GM19372 (cell line): ENCODE results near the gene MFRP.

Source experiments
- ATAC-seq: cut with Tn5 transposase; IDR thresholded peaks from one replicate; pipeline ENCODE4 v1.9.1; 2021; ENCODE audit warnings: mild to moderate bottlenecking, low read depth, moderate library complexity; ENCODE audit not compliant: unreplicated experiment

MFRP gene

GRCh38 chr11:119359365-119360214, 13.1 kb upstream of the MFRP start:
- no peak for ATAC-seq

- no peak for ATAC-seq
These were observed 10.6 kb upstream of the MFRP start for GRCh38 chr11:119357074-119357473.

GRCh38 chr11:119356349-119357031, 10.0 kb upstream of the MFRP start:
- ATAC-seq: no peak

- ATAC-seq: no peak
These were observed 8.8 kb upstream of the MFRP start for GRCh38 chr11:119355091-119355843.

- ATAC-seq: no peak
These were observed 6.4 kb upstream of the MFRP start for GRCh38 chr11:119352857-119353260.

GRCh38 chr11:119351232-119351631, 4.7 kb upstream of the MFRP start:
- ATAC-seq: no peak

DNA sequence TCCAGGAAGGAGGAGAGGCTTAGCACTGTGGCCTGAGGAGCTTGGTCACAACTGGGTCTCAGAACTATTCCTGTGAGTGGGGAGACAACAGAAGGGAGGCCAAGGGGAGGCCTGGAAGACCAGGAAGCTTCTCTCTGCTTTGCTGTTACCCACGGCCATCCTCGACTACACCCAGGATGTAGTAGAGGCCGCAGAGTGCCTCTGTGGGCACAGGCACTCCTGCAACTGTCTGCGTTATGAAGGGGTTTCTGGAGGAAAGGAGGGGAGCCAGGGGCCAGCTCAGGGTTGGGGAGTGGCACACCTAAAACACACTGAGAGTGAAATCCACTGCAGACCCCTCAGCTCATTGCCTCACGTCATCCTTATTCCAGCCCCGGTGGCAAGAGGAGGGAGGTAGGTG, 3.8 kb upstream of the MFRP start:
- ATAC-seq: no peak

DNA sequence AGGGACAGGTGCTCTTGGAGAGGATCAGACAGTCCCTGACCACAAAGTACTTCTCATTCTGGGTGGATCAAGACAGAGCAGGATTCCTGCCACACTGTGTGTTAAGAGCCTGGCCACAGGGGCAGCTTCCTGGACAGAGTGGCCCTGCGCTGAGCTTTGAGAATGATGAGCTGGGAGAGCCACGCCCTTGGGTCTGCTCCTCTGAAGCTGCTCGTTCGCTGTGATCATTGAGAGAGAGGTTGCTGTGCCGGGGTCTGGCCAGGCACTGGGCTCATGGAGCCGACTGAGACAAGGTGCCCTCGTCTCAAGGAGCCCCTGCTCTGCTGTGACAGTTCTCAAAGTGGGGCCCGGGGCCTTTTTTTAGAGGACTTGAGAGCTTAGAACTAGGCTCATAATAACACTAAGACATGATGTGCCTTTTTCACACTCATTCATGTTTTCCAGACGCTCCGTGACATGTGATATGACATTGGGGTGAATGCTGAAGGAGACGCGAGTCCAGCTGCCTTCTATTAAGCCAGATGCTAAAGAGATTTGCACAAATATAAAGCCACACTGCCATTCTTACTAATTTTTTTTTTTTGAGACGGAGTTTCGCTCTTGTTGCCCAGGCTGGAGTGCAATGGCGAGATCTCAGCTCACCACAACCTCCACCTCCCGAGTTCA, 1.6 kb upstream of the MFRP start:
- no peak for ATAC-seq

DNA sequence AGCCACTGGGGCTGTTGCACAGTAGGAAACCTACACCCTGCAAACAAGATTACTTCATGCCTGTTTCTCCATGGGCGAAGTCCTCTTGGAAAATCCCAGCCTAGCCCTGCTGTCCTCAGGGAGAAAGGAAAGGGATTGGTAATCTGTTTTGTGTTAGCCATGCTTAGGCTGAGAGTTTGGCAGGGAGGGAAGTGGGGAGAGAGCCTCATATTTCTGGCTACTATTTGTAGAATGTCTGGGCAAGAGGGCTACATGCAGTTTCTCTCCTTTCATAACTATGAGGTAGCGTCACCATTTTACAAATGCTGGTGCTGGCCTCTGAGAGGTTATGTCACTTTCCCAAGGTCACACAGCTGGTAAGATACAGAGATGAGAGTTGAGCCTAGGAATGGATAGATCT, 737 bp upstream of the MFRP start:
- ATAC-seq: no peak

DNA sequence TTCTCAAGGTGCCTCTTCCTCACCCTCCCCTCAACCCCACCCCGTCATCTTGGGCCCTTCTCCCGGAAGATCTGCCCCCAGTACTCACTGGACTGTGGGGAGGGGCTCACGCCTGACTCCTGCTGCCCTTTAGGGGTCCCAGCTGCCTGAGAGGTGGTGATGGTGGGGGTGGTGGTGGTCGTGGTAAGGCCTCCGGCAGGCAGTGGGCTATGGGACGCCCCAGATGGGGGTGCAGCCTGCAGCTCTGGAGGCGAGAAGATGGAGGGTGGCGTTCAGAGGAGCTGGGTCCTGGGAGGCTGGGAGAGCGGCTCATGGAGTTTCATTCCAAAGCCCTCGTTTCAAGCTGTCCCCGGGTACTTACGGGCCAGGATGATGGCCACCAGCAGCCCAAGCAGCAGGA, 820 bp downstream of the MFRP start:
- ATAC-seq: no peak

DNA sequence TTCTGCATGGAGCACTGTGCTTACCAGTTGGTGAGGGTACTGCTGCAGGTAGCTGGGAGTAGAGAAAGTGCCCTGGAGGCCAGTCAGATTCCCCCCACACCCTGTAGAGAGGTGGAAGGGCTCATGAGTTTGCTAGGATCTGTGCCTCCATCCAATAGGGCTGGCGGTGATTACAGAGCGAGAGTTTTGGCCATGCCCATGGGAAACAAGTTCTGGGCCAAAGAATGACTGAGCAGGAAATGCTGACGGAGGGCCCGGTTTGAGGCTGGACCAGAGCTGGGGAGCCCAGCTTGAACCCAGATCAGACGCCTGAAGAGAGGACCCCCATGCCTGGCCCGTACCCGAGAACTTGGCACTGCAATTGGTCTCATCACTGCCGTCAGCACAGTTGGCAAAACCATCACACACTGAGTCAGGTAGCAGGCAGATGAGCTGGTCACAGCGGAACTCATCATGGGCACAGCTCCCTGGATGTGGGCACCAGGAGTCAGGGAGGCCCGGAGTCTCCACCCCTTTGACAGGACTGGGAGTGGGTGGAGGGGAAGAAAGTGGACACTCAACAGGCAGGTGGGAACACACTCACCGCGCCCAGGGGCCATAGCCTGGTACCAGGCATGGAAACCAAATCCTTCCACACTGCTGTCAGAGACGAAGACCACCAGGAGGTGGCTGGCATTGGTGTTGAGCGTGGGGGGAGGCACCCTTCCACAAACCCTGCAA, 2.1 kb downstream of the MFRP start:
- no peak for ATAC-seq

GRCh38 chr11:119343726-119344125, 2.8 kb downstream of the MFRP start:
- ATAC-seq: no peak

GRCh38 chr11:119342362-119343130, 4.0 kb downstream of the MFRP start:
- ATAC-seq: no peak

DNA sequence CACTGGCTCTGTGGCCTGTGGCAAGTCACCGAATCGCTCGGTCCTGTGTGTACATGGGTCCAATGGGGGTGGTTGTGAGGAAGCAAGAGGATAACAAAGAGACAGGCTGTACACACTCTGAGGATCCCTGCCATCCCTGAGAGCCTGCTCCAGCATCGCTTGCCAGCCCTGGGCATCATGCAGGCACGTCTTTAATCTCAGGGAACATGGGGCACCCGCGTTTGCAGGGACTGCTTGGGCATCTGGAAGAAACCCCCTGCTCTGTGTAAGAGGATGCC, 4.5 kb downstream of the MFRP start:
- no peak for ATAC-seq

- ATAC-seq: no peak
These were observed 5.1 kb downstream of the MFRP start for GRCh38 chr11:119341222-119342022.

DNA sequence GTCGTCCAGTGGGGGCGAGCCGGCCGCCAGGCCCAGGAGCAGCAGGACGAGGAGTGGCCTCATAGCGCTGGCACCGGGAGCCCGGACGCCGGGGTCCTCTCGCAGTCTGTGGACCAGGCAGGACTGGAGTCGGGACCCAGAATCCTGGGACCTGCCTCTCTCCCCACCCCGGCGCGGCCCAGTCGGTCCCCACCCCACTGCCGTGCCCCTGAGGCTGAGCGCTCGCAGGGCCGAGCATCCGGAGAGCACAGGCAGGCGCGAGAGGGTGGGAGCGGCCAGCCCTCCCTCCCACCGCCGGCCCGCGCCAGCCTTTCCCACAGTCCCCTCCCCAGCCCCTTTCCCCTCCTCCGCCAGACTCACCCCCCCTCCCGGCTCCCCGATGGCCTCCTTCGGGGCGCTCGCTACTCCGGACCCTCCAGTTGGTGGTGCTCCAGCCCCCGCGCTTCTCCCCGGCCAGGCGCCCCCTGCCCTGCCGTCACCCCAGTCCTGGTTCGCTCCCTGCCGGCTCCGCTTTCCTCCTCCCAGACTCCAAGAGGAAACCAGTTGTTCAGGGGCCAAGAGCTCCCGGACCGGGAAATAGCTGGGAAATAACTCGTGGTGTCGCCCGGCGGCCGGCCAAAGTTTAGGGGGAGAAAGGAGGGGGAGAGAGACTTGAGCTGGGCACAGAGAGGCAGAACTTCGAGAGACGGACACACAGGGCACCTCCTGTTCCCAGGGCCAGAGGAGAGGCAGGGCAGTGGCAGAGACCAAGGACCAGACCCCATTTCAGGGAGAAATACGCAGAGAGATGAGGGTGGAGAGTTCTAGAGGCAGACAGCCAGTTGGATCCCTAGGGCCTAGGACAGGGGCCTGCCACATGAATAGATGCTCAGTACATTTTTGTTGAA, 5.9 kb downstream of the MFRP start, which contains the start of gene C1QTNF5:
TSS of gene C1QTNF5 (minus strand) at position 549 of the 887 bp plus-strand sequence. CDS start at position 63, 486 bp downstream.
- no peak for ATAC-seq

GRCh38 chr11:119339589-119340334, 6.7 kb downstream of the MFRP start:
- no peak for ATAC-seq
